NOMO-1 treated with DMSO at 0.1 percent for 48 hours (cell line): ENCODE results near the gene NTM.

ENCODE experiments used
- DNase-seq: peaks from one replicate; lab custom pipeline; 2025; ENCODE audit not compliant: unreplicated experiment; lab: John Stamatoyannopoulos, UW

The NTM gene

GRCh38 chr11:132093536-132094259 lies 723.3 kb downstream of the NTM start:
- peak; percentile 95 for DNase-seq

DNA sequence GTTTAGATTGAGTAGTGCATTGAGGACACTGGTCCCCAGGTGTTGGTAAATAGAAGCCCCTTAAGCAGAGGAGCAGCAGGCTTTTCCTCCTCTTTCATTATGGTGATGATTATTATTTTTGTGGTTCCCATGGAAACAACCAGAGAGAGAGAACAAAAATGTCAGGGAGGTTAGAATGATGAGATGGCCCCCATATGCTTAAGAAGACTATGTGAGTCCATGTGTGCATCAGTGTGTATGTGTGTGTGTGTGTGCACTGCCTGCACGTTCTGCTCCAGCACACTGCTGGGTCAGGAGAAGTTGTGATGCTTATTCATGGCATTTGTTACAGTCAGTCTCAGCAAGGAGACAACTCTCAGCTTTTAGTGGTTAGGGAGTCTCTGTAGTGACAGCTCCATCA lies 724.2 kb downstream of the NTM start:
- DNase-seq, result no peak

DNA sequence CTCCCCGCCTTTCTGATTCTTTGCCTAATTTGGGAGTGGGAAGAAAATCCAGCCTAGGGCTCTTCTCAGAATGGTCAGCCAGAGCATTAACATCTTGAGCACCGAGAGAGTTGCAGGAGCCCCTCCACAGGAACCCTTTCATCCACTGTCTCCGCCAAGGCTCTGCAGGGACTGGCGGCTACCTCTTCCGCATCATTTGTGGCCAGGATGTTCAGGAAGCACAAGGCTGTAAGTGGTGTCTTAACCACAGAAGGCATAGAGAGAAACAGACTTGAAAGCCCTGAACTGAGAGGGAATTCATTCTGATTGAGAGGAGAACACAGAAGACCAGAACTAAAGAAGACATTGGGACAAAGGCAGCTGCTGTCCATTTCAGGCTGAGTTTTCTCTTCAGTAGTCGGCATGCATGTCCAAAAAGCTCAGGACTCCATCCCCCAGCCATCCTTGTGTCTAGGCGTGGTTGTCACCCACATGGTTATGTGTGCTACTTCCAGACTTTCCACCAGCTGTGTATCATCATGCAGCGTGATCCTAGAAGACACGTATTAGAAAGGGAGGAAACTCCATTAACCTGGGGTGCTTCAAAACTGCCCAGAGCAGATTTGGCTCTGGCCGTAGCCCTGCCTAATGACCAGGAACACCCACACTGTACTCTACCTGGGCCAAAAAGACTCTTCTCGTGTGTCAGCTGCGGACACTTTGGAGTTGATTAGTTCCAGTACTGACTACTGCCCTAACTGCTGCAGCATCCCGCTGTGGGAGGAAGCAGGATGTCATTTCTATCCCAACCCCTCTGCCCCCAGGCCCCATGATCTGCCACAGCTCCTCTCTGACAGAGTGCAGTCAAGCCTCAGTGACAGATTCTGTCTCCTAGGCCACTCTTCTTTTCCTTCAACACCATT lies 725.1 kb downstream of the NTM start:
- DNase-seq, result peak; percentile 87

GRCh38 chr11:132096132-132096825 lies 725.9 kb downstream of the NTM start:
- DNase-seq, result peak; percentile 15

DNA sequence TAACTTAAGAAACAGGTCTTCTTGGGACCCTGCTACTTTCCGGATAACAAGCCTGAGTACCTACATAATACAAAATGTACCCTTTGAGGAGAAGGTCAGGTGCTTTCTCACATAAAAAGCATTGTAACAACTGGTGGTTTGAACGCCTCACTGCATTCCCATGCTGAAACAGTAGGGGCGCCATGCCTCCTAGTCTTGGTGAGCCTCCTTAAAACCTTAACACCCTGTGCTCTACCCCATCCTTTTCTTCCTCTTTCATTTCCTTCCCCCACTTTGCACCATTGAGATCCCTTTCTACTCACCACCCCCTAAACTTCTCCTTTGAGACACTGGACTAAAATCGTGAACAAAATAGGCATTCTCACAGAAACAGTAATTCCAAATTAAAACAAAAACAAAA lies 729.3 kb downstream of the NTM start:
- DNase-seq, result peak; percentile 95

DNA sequence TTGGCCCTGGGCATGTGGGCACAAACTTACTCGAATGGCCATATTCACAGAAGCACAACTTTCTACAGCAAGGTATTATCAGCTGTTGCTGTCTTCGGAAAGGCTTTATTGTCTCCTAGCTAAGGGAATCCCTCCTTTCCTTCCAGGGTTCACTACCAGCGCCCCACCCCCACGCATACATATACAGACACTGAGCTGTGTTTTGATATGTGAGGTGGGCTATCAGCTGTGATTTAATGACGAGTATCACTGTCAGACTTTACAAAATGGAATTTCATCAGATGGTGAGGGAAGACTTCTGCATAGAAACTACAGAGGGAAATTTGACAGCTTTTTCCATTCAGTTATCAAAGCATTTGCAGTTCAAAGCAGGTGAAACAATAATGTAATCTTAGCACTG lies 730.2 kb downstream of the NTM start:
- DNase-seq, result no peak

DNA sequence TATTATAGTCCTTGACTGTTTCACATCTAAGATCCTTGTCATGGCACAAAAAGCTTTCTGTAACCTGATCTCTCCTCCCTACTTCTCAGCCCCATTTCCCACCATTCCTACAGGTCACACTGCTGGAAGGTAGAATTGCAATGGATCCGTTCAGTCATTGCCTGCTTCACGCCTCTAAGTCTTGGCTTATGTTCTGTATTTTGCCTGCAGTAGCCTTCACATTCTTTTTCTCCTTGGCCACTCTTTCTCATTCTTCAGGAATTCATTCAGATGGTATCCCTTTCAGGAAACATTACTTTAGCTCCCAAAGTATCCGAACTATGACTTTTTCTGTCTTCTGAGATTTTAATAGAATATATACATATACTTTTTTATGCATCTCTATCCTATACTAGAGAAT lies 731.5 kb downstream of the NTM start:
- DNase-seq, result no peak

GRCh38 chr11:132103021-132103420 lies 732.6 kb downstream of the NTM start:
- no peak for DNase-seq

DNA sequence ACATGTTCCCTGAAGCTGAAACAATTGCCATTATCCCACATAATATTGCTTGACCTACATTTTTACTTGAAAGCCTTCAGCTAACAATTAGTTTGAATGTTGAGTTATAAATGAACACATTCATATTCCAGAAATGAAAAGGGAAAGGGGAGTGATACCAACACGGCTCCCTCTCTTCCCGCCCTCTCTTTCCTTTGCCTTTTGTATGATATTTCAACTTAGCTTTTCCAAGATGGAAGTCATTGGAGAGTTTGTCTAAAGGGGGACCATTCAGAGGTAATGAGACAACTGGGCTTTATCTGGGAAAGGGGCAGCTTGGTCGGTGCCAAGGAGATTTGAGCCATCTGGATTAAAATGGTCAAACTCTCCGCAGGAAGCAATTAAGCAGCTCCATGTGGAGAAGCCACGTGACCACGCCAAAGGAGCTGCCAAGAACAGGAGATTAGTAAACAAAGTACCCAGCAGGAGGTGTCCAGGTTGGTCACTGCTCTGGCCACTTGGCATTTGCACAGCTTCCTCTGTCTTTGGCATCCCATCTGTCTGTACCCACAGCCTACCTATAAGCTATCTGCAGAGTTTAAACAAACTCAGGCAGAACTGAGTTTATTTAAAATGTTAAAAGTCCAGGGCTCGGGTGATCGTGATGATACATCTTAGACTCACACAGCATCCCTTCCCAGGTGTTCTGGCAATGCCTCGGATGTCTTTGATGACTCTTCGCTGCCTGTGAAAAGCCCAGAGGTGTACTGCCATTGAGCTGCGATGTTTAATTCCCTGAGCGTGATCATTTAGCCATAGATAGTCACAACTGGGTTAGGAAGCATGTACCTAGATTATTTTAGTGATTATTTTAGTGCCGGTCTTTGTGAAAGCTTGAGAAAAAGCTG lies 735.9 kb downstream of the NTM start:
- no peak for DNase-seq

- DNase-seq, result no peak
Observed at GRCh38 chr11:132111316-132111715, 740.9 kb downstream of the NTM start.

- DNase-seq, result no peak
Observed at GRCh38 chr11:132111838-132112237, 741.4 kb downstream of the NTM start.

DNA sequence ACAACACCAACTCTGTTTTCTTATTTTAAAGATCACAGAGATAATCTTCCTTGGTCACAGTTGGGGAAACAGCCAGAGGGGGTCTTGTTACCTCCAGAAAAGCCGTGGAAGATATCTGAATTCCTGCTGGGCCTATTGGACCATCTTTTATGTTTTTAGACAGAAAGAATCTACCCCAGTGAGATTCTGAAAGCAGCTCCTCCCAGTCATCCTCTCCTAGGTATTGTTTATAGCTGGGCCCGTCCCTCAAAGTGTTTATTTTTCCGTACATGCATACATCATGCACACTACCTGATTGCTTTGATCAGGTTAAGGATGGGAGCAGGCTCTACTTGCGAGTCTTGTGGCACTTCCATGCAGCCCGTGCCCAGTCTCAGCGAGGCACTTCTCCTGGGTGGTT lies 742.4 kb downstream of the NTM start:
- no peak for DNase-seq

DNA sequence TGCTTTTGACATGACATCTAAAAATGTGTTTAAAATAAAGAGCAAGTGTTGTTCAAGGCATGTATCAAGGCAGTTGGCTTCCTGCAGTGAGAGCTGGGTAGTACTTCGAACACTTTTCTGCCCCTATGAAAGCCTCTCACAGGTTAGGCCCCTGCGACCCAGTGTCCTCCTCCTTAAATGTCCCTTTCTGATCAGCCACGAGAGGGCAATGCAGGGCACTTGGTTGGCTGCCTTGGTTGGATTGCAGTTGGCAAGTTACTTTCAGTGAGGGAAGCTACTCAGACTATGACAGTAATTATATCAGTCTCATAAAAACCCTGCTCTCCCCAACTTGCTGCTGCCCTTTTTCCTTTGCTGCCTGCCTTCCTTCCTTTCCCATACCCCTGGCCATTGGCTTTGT lies 743.8 kb downstream of the NTM start:
- peak; percentile 72 for DNase-seq

DNA sequence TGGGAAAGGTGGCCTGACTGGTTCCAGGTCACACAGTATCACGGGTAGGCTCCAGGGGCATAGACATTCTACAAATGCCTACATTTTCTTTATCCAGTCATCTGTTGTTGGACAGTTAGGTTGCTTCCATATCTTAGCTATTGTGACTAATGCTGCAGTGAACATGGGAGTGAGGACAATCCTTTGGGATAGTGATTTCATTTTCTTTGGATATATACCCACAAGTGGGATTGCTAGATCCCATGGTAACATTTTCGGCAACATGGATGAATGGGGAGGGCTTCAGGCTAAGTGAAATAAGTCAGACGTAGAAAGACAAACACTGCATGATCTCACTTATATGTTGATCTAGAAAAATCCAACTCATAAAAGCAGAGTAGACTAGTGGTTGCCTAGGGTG lies 744.3 kb downstream of the NTM start:
- DNase-seq, result no peak

GRCh38 chr11:132115454-132115853 lies 745.0 kb downstream of the NTM start:
- no peak for DNase-seq

GRCh38 chr11:132116516-132116915 lies 746.1 kb downstream of the NTM start:
- DNase-seq, result no peak

DNA sequence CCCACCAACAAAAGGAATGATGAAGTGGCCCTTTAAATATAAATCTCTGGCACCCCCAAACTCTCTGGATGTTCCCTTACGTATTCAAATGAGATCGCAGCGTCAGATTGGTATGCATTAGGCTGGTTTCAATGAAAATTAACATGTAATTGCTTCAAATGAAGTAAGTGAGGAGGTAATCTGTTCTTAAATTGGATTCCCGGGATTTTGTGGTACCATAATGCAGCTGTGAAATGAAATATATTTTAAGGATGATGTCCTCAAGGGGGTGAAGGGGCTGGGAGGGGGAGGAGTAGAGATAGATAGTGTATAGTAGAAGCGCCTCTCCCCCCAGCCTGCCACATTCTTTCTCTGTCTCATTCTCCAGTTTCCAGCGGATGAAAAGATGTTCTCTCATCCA lies 748.2 kb downstream of the NTM start:
- no peak for DNase-seq

GRCh38 chr11:132119573-132119972 lies 749.2 kb downstream of the NTM start:
- no peak for DNase-seq

- no peak for DNase-seq
Observed at GRCh38 chr11:132122735-132123134, 752.3 kb downstream of the NTM start.

GRCh38 chr11:132123449-132123848 lies 753.0 kb downstream of the NTM start:
- no peak for DNase-seq
